DND-41 (cell line): ENCODE results near the gene DOC2B.

Source experiments
- EZH2 ChIP-seq: IDR thresholded peaks from 3 replicates; pipeline ENCODE4 v1.6.1; 2012; ENCODE audit warnings: borderline replicate concordance, low read depth, mild to moderate bottlenecking, moderate library complexity, low read length, inconsistent platforms; ENCODE audit not compliant: severe bottlenecking
- TF ChIP-seq, protein P1 (sequence below): IDR thresholded peaks from 2 replicates; pipeline ENCODE4 v1.5.1; 2012; ENCODE audit warnings: borderline replicate concordance, low read length, moderate library complexity, mild to moderate bottlenecking; ENCODE audit not compliant: poor library complexity, severe bottlenecking; ENCODE audit errors: extremely low read depth

DNA sequence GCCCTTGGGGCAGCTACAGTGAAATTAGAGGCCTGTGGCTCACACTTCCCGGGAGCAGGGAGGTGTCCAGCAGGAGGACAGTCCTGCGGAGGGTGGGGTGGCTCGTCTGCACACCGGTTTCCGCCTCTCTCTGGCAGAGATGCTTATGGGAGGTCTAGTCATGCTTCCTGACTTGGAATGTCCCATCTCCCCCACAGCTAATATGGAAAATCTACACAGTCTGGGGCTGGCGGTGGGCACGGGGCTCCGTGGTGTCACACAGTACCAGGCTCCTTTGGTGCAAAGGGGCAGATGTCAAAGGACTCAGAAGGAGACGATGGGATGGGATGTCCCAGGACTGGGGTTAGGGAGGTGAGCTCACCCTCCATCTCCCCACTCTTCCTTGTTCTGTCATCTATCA, 44.1 kb upstream of the DOC2B start:
- TF ChIP-seq, protein P1, sequence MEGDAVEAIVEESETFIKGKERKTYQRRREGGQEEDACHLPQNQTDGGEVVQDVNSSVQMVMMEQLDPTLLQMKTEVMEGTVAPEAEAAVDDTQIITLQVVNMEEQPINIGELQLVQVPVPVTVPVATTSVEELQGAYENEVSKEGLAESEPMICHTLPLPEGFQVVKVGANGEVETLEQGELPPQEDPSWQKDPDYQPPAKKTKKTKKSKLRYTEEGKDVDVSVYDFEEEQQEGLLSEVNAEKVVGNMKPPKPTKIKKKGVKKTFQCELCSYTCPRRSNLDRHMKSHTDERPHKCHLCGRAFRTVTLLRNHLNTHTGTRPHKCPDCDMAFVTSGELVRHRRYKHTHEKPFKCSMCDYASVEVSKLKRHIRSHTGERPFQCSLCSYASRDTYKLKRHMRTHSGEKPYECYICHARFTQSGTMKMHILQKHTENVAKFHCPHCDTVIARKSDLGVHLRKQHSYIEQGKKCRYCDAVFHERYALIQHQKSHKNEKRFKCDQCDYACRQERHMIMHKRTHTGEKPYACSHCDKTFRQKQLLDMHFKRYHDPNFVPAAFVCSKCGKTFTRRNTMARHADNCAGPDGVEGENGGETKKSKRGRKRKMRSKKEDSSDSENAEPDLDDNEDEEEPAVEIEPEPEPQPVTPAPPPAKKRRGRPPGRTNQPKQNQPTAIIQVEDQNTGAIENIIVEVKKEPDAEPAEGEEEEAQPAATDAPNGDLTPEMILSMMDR, result no peak
- TF ChIP-seq EZH2, result no peak
